EL (cell line): Measurements from ENCODE around the gene NDUFB4.
"Not testable (repeated sequence)": the region's sequence is repeated elsewhere in the genome, so short reads cannot be mapped to it uniquely, and the experiment has no call there.

Source experiments
- DNase-seq: peaks from one replicate; pipeline ENCODE4 v3.0.0-alpha.2; 2016

NDUFB4 gene

GRCh38 chr3:120572027-120572426 is 24.1 kb upstream of the NDUFB4 start:
- no peak for DNase-seq

GRCh38 chr3:120587332-120587975 is 8.7 kb upstream of the NDUFB4 start:
- DNase-seq: no peak

DNA sequence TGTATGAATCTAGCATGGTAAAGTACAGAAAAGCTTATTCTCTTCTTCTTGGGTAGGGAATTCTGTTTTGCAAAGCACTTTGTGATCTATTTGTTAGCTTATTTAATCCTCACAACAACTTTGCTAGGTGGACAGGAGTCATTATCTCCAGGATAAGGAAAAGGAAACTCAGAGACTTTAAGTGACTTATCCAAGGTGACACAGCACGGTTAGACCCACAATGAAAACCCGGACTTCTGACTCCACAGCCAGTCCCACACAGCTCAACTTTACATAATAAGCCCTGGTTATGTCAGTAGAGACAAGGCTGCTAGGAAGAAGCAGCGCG is 384 bp upstream of the NDUFB4 start:
- no peak for DNase-seq

GRCh38 chr3:120596853-120597223 is 702 bp downstream of the NDUFB4 start:
- no peak for DNase-seq

GRCh38 chr3:120597445-120598049 is 1.4 kb downstream of the NDUFB4 start:
- DNase-seq: no peak

GRCh38 chr3:120599211-120599610 is 3.1 kb downstream of the NDUFB4 start:
- DNase-seq: no peak

- DNase-seq: no peak
Measured at GRCh38 chr3:120601554-120601953, 5.4 kb downstream of the NDUFB4 start.

- DNase-seq: no peak
Measured at GRCh38 chr3:120602682-120603081, 6.5 kb downstream of the NDUFB4 start.

DNA sequence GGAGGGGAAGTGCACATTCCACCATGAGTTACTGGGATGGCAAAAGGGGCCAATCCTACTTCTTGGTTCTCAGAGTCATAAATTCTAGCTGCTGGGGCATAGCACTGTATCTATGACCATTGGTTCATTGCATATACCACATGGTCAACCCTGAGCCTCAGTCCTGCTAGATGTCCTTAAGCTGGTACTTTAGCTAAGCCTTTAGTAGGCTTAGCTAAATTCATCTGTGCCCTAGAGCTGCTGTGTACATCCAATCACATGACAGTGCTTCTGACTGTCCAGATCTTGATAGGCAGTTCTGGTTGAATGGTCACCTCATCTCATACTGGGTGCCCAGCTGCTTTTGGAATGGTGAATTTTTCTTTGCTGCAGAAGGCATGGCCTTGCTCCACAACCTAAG is 8.2 kb downstream of the NDUFB4 start:
- no peak for DNase-seq

DNA sequence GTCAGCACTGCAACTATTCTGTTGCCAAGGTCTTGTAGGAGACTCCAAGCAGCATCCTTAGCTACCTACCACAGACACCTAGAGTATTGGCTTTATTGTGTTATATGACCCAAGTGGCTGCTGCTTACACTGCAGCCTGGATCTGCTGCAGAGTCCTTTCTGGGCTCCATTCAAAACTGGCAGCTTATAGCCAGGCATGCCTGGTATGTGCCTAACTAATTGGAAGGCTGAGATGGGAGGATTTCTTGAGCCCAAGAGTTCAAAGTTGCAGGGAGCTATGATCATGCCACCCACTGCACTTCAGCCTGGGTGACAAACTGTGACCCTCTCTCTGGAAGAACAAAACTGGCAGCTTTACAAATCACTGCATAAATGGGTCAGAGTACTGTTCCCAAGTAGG is 8.6 kb downstream of the NDUFB4 start:
- no peak for DNase-seq

DNA sequence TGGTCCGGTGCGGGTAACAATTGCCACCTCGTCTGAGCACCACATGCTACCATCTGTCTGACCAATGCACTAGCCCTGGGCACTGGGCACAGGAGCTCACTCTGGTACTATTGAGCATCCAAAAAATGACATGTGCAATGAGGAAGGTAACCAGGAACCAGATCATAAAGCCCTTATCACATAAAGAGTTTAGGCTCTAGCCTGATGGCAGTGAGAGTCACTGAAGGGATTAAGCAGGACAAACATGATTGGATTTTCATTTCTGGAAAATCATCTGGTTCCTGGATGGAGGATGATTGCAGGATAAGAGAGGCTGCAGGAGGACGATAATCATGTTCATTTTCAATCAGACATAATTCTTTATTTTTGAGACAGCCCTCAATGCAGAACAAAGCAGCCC is 12.4 kb downstream of the NDUFB4 start:
- DNase-seq: no peak

DNA sequence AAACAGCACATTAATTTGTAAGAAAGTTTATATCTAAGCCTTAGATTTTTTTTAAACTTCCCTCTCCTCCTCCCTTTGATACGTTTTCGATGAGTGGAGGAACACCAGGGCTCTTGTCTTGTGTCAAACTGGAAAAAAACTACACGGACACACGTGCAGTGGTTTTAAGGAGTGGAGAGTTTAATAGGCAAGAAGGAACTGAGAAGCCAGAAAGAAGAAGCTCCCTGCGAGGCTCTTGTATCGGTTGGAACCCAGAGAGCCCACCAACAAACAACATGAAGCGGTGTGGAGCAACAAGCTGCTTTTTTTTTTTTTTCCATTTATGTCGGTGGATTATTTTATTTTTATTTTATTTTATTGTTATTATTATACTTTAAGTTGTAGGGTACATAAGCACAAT is 18.6 kb downstream of the NDUFB4 start:
- no peak for DNase-seq

DNA sequence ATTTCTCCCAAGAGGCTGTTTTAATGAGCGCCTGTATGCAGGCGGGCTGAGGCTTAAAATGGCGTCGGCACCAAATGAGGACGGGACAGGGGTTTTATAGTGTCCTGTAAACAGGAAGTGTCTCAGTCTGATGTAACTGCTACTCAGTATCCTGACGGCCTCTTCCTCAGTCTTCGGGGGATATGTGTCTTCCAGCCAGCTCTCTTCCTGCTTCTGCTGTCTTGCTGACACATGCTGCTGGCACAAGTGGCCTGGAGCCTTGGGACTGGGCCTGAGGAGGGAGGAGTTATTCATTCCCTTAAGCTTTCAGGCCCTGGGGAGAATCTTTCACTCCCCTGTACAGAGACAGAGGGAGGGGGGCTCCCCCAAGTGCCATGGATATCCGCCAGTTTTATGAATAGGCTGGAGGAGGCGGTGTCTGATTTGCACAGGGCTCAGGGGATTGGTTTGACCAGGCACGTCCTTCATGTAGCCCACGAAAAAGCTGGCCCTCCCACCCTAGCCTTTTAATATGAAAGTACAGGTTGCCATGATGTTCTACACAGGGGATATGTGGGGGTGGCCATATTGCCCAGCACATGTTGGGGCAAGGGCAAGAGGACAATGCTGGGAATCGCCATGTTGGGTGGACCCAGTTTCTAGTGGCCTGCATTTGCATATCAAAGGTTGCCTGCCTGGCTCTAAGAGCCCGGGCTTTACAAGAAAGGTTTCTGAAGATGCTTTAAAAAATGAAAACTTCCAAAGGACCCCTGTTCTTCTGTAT is 19.9 kb downstream of the NDUFB4 start:
- peak; percentile 86 for DNase-seq

GRCh38 chr3:120616745-120617144 is 20.6 kb downstream of the NDUFB4 start:
- DNase-seq: not testable (repeated sequence)

DNA sequence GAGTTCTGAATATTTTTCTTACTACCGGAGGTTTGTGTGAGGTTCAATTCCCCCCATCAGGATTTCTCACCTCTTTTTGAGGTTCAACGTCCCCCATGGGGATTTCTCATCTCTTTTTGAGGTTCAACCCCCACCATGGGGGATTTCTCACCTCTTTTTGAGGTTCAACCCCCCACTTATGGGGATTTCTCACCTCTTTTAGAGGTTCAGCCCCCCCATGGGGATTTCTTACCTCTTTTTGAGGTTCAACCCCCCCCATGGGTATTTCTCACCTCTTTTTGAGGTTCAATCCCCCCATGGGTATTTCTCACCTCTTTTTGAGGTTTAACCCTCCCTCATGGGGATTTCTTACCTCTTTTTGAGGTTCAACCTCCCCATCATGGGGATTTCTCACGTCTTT is 26.3 kb downstream of the NDUFB4 start:
- DNase-seq: no peak

GRCh38 chr3:120622870-120623726 is 27.0 kb downstream of the NDUFB4 start:
- peak; percentile 88 for DNase-seq

GRCh38 chr3:120623727-120624093 is 27.6 kb downstream of the NDUFB4 start:
- DNase-seq: no peak

GRCh38 chr3:120625159-120625586 is 29.0 kb downstream of the NDUFB4 start:
- peak; percentile 7 for DNase-seq

DNA sequence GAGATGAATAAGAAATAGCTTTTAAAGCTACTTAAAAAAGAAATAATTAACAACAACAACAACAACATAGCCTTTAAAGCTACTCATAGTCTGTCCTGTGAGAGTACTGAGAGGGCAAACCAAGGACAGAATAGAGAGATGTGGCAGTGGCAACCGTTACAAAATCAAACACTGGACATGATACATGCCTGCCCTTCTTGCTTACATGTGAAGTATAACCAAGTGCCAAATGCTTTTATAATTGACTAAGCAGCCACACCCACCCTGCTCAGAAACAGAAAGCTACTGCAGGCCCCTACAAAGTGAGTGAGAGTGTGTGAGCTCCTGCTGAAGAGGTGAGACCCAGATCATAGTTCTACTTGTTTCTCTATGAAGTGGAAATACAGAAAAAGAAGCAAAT is 38.4 kb downstream of the NDUFB4 start:
- no peak for DNase-seq

GRCh38 chr3:120636795-120637401 is 40.8 kb downstream of the NDUFB4 start:
- DNase-seq: no peak

- DNase-seq: no peak
Measured at GRCh38 chr3:120637851-120638559, 41.9 kb downstream of the NDUFB4 start.

- not testable (repeated sequence) for DNase-seq
Measured at GRCh38 chr3:120638820-120639219, 42.7 kb downstream of the NDUFB4 start.
